Pericardium fibroblast (primary cell): Measurements from ENCODE around the gene IER5. TPM values are rescaled to one million over a fixed set of nuclear protein-coding genes. Genes with fewer than 3 reads are reported as not detected.

ENCODE experiments used
- total RNA-seq: library from RNA; depleted of rRNA; stranded (reverse); fragments of >200 nt; gene quantifications from 2 replicates; pipeline ENCODE4 v1.2.3, GENCODE V29; 2015

IER5 gene
- total RNA-seq, result 17.7 and 20.9 TPM in 2 replicates

DNA sequence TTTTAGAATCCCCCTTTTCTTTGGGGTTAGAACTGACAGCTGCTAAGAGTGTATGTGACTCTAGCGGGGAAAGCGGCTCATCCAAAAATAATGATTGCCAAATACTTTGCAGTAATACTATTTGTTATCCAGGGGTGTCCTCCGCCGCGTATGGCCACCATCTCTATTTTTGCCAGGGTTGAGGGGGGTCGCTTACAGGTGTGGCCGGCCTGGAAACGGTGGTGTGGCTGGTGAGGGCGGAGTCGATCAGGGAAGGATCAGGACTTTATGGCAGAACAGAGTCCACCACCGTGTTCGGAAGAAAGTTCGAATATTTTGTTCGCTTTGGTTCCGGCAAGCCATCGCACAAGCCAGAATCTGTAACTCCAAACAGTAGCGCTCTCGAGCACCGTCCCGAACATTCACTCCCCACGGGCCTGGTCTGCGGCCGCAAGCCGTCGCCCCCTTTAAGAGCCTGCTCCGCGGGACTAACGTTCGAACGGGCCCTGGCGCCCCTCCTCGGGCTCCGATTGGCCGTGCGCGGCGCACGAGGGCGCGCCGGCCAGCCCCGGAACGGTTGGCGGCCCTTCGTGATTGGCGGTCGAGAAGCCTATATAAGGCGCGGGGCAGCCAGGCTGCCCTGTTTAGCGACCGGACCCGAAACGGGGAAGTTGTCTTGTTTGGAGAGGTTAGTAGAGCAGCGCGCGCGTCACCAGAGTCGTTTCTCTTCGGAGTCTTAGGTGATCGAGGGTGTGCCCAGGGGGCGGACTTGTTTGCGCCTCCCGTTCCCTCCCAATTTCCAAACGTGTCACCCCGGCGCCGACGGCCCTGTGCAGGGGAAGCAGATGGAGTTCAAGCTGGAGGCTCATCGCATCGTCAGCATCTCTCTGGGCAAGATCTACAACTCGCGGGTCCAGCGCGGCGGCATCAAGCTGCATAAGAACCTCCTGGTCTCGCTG is at the start of gene IER5:
Gene IER5 (plus strand): TSS at position 622 of the 938 bp plus-strand sequence. CDS start 203 bp downstream, at position 825.

Other genes starting within 250 kb of the IER5 start
- 7.7 and 14.6 TPM in 2 replicates for gene KIAA1614, start 175.8 kb upstream of the IER5 start, total RNA-seq
- gene STX6, start 65.8 kb upstream of the IER5 start, total RNA-seq, result 17.3 and 18.0 TPM in 2 replicates
- gene MR1, start 54.7 kb upstream of the IER5 start, total RNA-seq, result 13.3 and 15.1 TPM in 2 replicates